ENCODE data around the gene LHPP. TPM values are rescaled to one million over a fixed set of nuclear protein-coding genes. Genes with fewer than 3 reads are reported as not detected.

Gene LHPP
- total RNA-seq, 1 donor from 2014 or later: 9.1 TPM

GRCh38 chr10:124619802-124620490, 158.3 kb downstream of the LHPP start:
- DNase-seq (no peak), ATAC-seq (no peak)
- intact Hi-C loops (cut with micrococcal nuclease): no loop called here

- intact Hi-C loops (cut with micrococcal nuclease): no loop called here
- ATAC-seq: peak; percentile 32
- DNase-seq: no peak
Measured at GRCh38 chr10:124621637-124622036, 160.0 kb downstream of the LHPP start.

- no peak for DNase-seq
- ATAC-seq: peak; percentile 10
- intact Hi-C loops (cut with micrococcal nuclease): no loop called here
Measured at GRCh38 chr10:124622158-124622557, 160.5 kb downstream of the LHPP start.

- DNase-seq (no peak), ATAC-seq (no peak)
- intact Hi-C loops (cut with micrococcal nuclease): no loop called here
Measured at GRCh38 chr10:124622866-124623536, 161.4 kb downstream of the LHPP start.

- intact Hi-C loops (cut with micrococcal nuclease): no loop called here
Measured at GRCh38 chr10:124624006-124624405, 162.4 kb downstream of the LHPP start.

GRCh38 chr10:124624466-124624865, 162.8 kb downstream of the LHPP start:
- ATAC-seq (peak; percentile 44), DNase-seq (peak; percentile 62)
- intact Hi-C loops (cut with micrococcal nuclease): no loop called here

More at GRCh38 chr10:124624006-124624405, 162.4 kb downstream of the LHPP start:
- ATAC-seq: no peak
- no peak for DNase-seq

- DNase-seq (no peak), ATAC-seq (no peak)
- intact Hi-C loops (cut with micrococcal nuclease): no loop called here
Measured at GRCh38 chr10:124624895-124625294, 163.3 kb downstream of the LHPP start.

- intact Hi-C loops (cut with micrococcal nuclease): no loop called here
- ATAC-seq (peak; percentile 39), DNase-seq (peak; percentile 82)
Measured at GRCh38 chr10:124625831-124626238, 164.2 kb downstream of the LHPP start.

- DNase-seq (no peak), ATAC-seq (no peak)
- intact Hi-C loops (cut with micrococcal nuclease): no loop called here
Measured at GRCh38 chr10:124626759-124627380, 165.2 kb downstream of the LHPP start.

GRCh38 chr10:124627866-124628675, 166.4 kb downstream of the LHPP start:
- DNase-seq: peak; percentile 58
- intact Hi-C loops (cut with micrococcal nuclease): no loop called here

GRCh38 chr10:124628676-124629021, 167.0 kb downstream of the LHPP start:
- ATAC-seq (no peak), DNase-seq (no peak)
- intact Hi-C loops (cut with micrococcal nuclease): no loop called here

More at GRCh38 chr10:124627866-124628675, 166.4 kb downstream of the LHPP start:
- ATAC-seq: peak; percentile 30

GRCh38 chr10:124629415-124629814, 167.8 kb downstream of the LHPP start:
- intact Hi-C loops (cut with micrococcal nuclease): no loop called here
- DNase-seq (peak; percentile 63), ATAC-seq (peak; percentile 1)

- intact Hi-C loops (cut with micrococcal nuclease): no loop called here
- ATAC-seq: no peak
- DNase-seq: no peak
Measured at GRCh38 chr10:124629842-124630241, 168.2 kb downstream of the LHPP start.

GRCh38 chr10:124630551-124630950, 168.9 kb downstream of the LHPP start:
- intact Hi-C loops (cut with micrococcal nuclease): no loop called here
- DNase-seq: no peak
- ATAC-seq: no peak

- ATAC-seq (peak; percentile 71), DNase-seq (peak; percentile 77)
- intact Hi-C loops (cut with micrococcal nuclease): no loop called here
Measured at GRCh38 chr10:124632064-124632531, 170.5 kb downstream of the LHPP start.

GRCh38 chr10:124632566-124632965, 170.9 kb downstream of the LHPP start:
- intact Hi-C loops (cut with micrococcal nuclease): no loop called here
- DNase-seq (peak; percentile 19), ATAC-seq (peak; percentile 7)

GRCh38 chr10:124636271-124636995, 174.8 kb downstream of the LHPP start:
- DNase-seq (peak; percentile 28), ATAC-seq (no peak)
- intact Hi-C loops (cut with micrococcal nuclease): no loop called here

- peak; percentile 34 for DNase-seq
- intact Hi-C loops (cut with micrococcal nuclease): no loop called here
- no peak for ATAC-seq
Measured at GRCh38 chr10:124637091-124637700, 175.6 kb downstream of the LHPP start.

Data from left ventricle myocardium superior (tissue), 1 donor.